SIG-M5 (cell line): ENCODE data around the gene RNF212.

Experiments
- DNase-seq: peaks from one replicate; lab custom pipeline; 2025; lab: John Stamatoyannopoulos, UW

Gene RNF212

DNA sequence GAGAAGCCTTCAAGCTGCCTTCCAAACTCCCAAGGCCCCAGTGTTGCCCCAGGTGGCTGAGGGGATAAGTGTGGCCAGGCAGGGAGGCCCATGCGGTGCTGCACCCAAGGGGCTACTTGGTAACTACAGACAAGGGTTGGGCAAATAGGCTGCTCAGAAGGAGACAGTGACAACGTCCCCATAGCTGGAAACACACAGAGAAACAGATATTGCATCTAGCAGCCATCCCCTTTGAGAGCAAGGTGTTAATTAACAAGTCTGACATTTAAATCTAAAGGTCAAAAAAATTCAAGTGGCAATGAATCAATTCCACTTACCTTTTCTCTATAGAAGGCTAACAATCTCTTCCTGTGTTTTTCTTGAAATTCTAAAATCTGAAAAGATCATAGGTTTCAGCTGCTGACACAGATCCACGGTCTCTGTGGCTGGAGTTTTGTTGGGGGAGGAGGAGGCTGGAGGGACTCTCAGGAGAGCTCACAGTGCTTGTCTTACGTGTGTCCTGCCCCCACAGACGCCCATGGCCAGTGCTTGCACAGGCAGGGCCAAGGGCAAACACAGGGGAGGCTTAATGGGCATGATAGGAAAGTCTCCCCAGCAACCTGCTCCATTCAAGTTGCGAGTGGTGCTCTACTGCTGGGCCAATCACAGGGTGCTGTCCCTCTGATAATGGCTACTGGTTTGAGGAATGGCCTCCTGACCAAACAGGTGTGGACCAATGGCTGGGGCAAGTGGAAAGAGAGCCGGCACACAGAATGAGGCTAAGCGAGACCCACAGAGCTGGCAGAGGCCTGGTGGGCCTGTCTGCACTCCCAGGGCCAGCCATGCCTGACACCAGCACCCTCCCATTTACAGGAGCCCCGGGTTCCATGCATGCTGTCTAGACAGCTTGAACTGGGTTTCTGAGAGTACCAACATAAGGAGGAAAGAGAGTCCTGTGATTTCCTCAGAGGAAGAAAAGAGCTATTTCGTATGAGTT is 22.6 kb downstream of the RNF212 start:
- no peak for DNase-seq

DNA sequence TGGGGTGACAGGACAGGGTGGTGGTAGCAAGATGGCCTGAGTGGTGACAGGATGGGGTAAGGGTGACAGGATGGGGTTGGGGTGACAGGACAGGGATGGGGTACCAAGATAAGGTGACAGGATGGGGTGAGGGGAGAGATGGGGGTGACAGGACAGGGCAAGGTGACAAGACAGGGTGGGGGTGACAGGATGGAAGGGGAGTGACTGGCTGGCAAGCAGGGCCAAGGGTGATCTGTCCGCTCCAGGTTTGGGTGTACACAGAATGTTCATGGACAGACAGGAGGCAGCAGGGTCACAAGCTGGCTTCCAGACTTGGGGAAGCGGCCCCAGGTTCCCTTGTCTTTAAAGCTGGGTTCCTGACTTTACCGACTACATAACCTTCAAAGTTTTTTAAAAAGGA is 23.3 kb downstream of the RNF212 start:
- DNase-seq: no peak

DNA sequence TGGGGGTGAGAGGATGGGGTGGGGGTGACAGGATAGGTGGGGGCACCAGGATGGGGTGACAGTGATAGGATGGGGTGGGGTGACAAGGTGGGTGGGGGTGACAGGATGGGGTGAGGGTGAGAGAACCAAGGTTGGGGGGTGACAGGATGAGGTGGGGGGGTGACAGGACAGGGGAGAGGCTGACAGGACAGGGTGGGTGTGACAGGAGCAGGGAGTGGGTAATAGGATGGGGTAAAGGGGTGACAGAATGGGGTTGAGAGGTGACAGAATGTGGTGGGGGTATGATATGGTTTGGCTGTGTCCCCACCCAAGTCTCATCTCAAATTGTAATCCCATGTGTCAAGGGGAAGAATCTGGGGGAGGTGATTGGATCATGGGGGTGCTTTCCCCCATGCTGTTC is 26.0 kb downstream of the RNF212 start:
- no peak for DNase-seq

DNA sequence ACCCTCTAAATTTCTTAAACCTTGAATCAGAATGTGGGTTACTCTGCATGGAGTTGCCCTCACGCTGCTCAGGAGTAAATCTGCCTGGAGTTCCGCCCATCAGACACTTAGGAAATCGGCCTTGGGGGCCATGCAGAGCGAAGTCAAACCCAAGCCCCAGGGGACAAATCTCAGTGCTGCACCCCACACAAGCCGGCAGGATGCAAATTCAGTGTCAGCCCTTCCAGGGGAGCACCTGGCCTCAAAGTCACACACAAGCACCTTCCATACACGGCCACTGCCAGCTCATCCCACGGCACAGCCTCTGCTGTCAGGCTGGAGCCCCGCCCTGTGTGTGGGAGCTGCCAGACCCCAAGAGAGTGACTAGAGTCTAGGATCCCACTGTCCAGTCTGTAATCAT is 27.4 kb downstream of the RNF212 start:
- no peak for DNase-seq

DNA sequence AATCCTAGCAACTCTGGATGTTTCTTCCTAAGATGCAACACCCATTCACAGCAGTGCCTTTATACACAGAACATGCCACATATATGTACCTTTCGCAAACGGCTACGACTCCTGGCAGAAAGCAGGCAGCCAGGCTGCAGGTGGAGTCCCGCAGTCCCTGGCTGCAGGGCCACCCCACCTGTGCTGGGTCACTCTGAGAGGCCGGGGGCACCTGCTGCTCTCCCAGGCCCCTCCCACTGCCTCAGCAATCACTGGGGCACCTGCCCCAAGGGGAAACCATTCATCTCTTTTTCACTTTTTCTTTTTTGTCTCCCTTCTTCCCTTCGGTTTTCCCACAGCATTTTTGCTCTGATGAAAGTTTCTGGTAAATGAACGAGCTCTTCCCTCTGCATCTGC is 28.0 kb downstream of the RNF212 start:
- DNase-seq: no peak

DNA sequence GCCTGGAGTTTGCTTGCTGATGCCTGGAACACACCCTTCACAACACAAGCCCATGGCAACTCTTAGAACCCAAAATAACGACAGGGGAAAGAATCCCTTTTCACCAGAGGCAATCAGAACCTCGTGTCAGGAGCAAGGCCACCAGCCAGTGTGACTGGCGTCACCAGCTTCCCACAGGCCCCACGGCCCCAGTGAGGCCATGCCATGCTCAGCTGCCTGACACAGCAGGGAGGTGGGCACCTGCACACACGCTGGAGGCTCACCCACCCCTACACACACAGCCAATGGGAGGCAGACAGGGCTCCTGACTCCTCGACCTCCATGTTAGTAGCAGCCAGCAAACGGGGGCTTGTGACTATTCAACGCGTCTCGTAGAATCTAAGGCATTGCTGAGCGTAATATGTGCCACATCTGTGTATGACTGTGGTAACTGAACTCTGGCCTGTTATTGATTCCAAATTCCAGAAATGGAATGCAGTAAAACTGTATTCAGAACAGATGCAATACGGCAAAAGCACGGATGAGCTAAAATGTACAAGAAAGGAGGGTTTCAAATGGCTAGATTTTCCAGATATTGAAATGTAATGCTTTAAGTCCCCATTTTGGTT is 28.5 kb downstream of the RNF212 start:
- DNase-seq: no peak

DNA sequence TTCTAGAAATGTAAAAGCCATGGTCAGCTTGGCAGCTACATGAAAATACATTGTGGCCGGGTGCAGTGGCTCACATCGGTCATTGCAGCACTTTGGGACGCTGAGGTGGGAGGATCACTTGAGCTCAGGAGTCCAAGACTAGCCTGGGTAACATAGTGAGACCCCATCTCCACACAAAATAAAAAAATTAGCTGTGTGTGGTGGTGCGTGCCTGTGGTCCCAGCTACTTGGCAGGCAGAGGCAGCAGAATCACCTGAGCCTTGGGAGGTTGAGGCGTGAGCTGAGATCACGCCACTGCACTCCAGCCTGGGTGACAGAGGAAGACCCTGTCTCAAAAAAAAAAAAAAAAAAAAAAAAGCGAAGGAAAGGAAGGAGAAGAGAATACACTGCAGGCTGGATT is 29.0 kb downstream of the RNF212 start:
- no peak for DNase-seq

DNA sequence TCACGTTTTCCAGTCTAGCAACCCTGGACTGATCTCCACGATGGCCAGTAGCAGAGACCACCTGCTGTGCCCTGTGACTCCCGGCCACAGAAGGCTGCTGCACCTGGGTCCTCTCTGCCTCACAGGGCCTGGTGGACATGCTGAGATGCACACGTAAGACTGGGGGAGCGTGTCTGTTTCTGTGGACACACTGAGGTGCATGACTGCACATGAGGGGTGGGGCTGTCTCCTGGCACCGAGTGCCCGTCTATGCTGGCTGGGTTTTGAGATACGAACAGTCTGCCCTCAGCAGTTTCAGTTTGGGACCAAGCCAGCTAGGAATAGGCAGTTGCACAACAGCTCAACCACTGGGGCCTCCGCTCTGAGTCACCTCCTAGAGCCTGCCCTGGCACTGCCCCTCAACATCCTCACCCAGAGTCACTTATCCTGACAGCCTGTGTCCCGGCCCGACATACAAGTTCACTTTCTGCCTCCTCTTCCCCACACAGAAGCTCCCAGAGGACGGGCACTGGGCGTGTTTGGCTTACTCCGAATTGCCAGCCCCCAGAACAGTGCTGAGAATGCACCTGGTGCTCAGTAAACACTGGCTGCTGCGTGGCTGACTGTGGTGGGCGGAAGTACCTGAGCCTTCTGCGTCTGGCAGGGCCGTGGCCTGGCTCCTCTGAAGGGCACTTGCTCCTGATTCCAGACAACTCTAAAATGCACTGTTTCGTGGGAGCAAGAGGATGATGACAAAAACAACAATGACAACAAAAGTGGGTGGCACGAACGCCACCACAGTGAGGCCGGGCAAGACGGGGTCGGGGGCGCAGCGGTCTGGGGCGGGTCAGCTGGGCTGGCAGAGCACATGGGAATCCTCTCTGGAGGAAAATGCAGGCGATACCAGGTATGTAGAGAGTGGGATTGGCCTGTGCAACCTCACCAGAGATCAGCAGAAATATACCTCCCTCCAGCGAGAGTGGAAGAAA is 30.9 kb downstream of the RNF212 start:
- DNase-seq: peak; percentile 19

DNA sequence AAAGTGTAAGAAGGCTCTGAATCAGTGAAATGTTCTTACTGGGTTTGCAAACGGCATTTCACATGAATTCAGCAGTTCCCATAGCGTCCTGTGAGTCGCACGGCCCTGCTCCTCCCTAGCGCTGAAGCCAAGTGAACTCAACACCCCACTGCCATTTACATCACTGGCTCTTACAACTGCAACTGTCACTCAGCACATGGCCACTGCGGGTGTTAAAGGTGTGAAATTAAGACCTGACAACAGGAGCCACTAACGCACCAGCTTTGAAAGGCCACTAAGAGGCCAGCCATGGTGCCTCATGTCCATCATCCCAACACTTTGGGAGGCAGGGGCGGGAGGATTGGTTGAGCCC is 31.7 kb downstream of the RNF212 start:
- DNase-seq: no peak

DNA sequence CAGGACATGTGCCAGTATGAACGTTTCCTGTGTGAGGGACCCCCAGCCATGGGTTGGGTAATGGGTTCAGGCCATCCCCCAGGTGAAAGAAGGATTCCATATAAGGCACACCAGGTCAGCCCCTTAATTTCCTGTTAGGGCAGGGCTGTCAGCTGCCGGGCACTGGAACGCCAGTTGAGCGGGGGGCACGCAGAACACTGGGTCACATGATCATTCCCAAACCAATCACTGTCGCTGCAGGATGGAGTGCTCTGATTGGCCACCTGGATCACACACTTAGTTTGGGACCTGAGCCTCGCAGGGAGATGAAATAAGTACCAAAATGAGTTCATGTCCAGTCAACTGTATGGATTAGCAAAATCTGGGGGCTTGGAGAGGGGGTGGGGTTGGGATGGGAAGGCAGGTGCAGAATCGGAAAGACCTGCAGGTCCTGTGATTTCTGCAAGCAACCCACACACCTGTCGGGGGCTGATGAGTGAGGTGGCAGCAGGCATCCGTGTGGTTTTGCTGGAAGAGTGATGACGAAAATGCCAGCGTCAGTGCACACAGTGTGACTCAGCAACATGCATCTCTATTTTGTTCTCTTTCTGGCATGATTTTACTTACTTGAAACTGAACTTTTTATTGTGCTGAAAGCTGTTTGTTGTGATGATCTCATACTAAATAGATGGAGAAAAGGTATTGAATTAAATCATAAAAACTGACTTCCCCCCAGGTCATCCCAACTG is 32.2 kb downstream of the RNF212 start:
- DNase-seq: no peak

DNA sequence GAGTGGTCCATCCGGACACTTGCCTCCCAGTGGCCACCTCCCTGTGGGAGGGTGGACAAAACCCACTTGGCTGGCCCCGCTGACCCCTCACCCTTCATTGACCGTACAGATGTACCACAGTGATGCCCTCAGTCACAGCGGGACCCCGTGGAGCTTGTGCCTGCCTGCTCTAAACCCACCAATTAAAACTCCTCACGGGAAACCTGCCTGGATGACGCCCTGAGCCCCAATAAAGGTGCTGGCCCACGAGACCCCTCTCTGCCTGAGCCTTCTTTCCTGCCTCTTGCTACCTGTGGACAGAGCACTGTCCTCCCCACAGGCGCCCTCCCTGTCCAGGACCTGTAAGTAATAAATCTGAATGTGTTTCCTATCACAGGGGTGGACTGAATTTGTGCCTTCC is 32.9 kb downstream of the RNF212 start:
- no peak for DNase-seq

DNA sequence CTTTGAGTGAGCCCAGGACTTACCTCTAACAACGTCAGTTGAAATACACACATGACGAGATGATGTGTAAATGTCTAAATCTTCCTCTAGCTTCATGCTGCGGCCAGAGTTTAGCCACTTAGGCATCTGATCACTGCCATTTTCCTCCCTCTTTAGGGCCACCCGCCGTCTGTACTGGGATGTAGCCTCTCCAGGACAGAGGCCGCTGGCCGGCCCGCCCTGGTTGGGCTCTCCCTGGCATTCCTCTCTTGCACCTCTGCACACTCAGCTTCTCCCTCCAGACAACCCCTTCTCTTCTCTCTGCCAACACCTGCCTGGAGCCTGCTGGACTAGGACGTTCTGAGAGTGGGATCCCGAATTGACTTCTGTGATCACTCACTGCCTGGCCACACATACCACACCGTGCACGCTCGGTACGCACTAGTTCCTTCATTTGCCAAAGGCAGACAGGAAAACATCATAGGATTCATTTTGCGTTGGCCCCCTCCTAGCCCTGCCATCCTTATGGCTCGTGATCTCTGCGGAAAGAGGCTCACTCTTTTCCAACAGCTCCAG is 33.6 kb downstream of the RNF212 start:
- DNase-seq: no peak

DNA sequence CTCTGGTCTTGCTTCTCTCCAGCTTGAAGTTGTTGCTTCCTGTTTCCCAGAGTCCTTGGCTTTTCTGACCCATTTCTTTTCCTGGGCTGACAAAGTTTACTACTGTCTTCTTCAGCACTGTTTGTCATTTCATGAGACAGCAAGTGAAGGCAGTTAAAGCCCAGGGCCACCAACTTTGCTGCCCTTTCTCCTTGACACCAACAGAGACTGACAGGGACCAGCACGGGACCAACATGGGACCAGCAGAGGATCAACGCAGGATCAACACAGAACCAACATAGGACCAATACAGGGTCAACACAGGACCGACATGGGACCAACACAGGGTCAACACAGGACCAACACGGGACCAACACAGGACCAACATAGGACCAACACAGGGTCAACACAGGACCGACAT is 34.9 kb downstream of the RNF212 start:
- no peak for DNase-seq

DNA sequence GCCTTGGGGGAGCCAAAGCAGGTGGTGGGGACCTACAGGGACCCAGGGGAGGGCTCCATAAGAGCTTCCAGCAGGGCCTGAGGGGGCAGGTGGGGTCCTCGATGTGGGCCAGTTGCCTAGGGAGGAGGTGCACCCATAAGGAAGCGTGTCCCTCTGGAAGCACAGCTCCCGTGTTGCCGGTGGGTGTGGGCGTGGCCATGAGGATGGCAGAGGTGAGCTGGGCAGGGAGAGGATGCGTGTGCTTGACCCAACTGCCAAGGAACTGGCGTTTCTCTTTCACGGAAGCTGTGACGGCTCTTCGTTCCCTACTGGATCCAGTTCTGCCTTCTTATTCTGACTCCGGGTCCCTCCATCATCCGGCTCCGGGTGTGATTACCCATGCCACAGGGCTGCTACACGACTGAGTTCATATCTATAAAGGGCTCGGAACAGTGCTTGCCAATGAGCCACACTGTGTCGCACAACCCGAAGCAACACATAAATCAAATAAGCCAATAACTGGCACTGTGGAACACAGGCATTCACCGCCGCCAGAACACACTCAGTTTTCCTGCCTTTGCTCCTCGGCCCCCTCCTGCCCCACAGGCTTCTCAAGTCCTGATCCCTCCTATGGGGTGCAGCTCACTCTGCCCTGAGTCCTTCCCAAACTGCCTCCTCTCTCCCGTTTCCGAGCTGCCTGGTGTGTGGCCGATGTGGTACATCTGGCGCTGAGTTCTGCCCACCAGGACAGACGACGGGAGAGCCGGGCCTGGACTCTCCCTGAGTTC is 35.5 kb downstream of the RNF212 start:
- no peak for DNase-seq

DNA sequence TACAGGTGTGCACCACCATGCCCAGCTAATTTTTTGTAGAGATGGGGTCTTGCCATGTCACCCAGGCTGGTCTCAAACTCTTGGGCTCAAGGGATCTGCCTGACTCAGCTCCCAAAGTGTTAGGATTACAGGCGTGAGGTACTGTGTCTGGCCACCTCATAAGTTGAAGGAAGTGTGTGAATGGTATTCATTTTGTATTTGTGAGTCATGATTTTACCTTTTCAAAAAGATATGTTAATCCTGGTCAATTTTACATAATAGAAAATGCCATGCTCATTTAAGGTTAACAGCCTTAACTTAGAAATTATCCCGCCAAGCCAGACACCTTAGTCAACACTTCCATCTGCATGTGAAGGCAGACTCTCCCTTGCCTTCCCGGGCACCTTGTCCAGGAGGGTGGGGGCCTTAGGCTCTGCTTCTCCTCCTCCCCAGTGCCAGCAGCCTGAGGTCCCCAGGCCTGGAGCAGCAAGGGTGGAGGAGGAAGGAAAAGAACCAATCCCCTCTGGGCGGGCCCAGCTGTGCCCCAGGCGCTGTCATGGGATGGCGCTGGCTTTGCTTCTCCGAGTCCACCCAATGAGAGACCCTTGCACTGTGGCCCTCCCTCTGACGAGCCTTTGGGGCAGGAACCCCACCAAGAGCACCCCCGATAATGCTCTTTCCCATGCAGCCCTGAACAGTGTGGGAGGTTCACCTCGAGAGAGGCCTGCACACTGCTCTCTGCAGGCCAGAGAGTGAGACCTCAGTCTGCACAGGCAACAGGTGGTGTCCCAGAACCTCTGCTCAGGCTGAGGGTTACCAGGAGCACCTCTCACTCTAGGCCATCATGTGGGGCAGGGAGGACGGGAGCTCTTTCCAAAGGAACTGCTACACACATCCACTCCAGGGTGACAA is 37.3 kb downstream of the RNF212 start:
- DNase-seq: no peak

DNA sequence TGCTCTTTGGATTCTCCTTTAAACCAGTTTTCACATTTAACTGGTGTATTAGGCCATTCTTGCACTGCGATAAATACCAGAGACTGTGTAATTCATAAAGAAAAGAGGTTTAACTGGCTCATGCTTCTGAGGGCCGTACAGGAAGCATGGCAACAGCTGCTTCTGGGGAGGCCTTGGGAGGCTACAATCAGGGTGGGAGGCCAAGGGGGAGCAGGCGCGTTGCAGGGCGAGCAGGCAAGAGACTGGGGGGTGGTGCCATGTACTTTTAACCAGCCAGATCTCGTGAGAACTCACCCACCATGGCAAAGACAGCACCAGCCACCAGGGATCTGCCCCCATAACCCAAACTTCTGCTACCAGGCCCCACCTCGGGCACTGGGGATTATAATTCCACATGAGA is 38.1 kb downstream of the RNF212 start:
- DNase-seq: no peak

DNA sequence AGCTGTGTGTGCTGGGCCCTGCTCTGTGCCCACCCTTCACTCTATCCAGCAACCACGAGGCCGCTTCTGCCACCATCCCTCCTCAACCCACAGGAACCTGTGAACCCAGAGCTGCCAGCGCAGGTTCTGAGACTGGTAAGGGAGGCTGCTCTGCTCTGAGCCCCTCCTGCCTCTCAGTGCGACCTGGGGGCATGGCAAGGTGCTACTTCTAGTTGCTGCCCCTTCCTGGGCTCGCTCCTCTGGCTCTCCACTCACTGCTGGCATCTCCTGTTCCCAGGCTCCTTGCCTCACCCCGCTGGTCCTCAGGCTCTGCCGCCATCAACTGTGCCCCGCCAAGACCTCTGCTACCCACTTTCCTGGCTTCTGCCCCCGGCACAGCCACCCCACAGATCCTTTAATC is 39.3 kb downstream of the RNF212 start:
- DNase-seq: no peak

DNA sequence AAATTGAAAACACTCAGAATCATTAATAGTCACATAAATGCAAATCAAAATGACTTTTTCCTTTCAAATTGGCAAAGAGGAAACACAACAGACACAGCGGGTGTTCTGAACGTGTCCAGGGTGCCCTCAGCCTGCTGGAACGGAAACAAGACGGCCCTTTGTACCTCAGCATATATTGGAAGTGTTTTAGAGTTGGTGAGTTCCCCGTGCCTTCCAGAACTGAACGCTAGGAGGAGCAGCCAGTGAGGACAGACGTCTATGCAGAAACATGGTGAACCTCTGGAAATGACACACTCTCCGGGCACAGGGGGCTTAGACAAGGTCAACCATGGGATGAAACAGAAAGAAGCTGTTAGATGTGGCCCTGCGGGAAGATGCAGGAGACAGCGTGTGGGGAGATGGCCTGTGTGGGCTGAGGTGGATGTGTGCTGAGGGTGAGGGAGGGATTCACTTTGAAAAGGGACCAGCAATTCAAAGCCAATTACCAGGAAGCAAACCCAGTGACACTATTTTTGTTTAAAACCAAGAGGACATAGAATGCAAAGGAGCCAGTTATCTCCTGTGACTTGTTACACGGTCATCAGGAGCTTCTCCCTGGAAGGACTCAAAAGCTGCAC is 40.4 kb downstream of the RNF212 start:
- no peak for DNase-seq

DNA sequence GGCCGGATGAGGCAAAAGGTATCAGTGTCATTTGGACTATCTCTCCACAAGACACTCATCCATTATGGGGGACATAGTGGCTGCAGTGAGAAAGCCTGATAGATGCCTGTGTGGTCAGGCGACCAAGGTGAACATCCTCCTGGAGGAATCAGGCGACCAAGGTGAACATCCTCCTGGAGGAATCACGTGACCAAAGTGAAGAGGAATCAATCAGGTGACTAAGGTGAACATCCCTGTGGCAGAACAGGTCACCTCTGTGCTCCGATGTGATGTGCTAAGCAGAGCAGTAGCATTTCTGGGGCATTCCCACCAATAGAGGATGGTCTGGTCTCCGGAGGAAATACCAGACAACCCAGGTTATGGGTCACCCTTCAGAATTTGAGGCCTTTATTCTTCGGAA is 44.0 kb downstream of the RNF212 start:
- no peak for DNase-seq
